Measurements from ENCODE around the gene LSS.

LSS gene

DNA sequence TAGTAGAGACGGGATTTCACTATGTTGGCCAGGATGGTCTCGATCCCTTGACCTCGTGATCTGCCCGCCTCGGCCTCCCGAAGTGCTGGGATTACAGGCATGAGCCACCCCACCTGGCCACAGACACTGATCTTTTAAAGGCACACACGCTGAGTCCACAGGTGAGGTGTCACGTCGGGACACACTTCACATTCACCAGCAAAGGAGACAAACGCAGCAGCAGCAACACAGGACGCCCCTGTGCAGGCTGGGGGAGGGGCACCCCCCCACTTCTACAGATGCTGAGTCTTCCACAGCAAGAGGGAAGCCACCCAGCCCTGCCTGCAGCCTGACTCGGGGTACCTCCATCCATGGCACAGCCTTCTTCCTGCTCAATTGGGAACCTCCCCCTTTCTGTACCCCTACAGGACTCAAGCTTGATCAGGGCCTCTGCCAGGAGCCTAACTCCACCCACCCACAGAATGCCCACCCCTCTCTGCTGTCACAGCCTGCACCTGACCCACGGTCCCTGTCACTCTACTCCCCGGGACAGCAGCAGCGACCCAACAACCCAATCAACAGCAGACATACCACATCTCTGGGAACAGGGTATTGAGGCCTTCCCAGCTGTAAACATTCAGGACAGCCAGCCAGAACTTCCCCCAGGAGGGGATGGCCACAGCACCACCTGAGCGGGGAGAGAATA is 9.5 kb downstream of the LSS start:
- H2BK120ac ChIP-seq (ENCODE audit: low read depth, low read length), result no peak overlapping the region
- H3K18ac ChIP-seq (ENCODE audit: low read depth in 1 of 2, low read length in 2 of 2), result no peak overlapping the region
- H3K4me2 ChIP-seq (ENCODE audit: low read length, poor library complexity, severe bottlenecking), result no peak overlapping the region
- H2BK5ac ChIP-seq (ENCODE audit: low read depth, low read length, poor library complexity, severe bottlenecking), result no peak overlapping the region
- 90% methylated on average over 16 of the region's 16 CpGs for WGBS
- H3K4me1 ChIP-seq (ENCODE audit: control insufficient read depth, insufficient read depth, low read depth, low read length), result peaks cover 4% of the 10 kb centered on the region
- H2AK5ac ChIP-seq (ENCODE audit: low read length, severe bottlenecking), result no peak overlapping the region
- no peak overlapping the region for H2BK15ac ChIP-seq (ENCODE audit: low read depth, poor library complexity, severe bottlenecking)
- peak overlapping the region in 1 of 2 experiments; percentile 9 for H3K23ac ChIP-seq (ENCODE audit: low read length in 2 of 2)
- no peak overlapping the region for H4K8ac ChIP-seq (ENCODE audit: low read length)
- no peak overlapping the region for H4K91ac ChIP-seq (ENCODE audit: low read length)
- no peak overlapping the region for H2BK12ac ChIP-seq (ENCODE audit: low read length in 2 of 2)
- no peak overlapping the region for H3K27ac ChIP-seq (ENCODE audit: low read length, poor library complexity, severe bottlenecking)
- DNase-seq, result no peak
- no peak overlapping the region for H2AFZ ChIP-seq (ENCODE audit: low read depth, low read length)
- no peak overlapping the region for H3K9ac ChIP-seq (ENCODE audit: low read length)
- H3K27me3 ChIP-seq (ENCODE audit: control insufficient read depth in 1 of 2, insufficient read depth in 1 of 2, low read length in 2 of 2), result no peaks in the 10 kb centered on the region
- H3K14ac ChIP-seq (ENCODE audit: low read length in 2 of 2), result no peak overlapping the region
- no peak overlapping the region for H3K4me3 ChIP-seq (ENCODE audit: insufficient read depth in 1 of 2, low read depth in 1 of 2, low read length in 2 of 2)
- H3K9me3 ChIP-seq (ENCODE audit: control insufficient read depth, low read length), result no peaks in the 10 kb centered on the region
- H3K79me1 ChIP-seq (replicated peaks; ENCODE audit: low read length, poor library complexity, severe bottlenecking), result peaks cover 44% of the 10 kb centered on the region
- H3K36me3 ChIP-seq (ENCODE audit: control insufficient read depth in 1 of 2, insufficient read depth in 2 of 2, low read depth in 1 of 2, low read length in 2 of 2), result peaks cover 77 to 80% of the 10 kb centered on the region in 2 experiments
- H3K4ac ChIP-seq (ENCODE audit: low read depth in 1 of 2, low read length in 2 of 2), result no peak overlapping the region

DNA sequence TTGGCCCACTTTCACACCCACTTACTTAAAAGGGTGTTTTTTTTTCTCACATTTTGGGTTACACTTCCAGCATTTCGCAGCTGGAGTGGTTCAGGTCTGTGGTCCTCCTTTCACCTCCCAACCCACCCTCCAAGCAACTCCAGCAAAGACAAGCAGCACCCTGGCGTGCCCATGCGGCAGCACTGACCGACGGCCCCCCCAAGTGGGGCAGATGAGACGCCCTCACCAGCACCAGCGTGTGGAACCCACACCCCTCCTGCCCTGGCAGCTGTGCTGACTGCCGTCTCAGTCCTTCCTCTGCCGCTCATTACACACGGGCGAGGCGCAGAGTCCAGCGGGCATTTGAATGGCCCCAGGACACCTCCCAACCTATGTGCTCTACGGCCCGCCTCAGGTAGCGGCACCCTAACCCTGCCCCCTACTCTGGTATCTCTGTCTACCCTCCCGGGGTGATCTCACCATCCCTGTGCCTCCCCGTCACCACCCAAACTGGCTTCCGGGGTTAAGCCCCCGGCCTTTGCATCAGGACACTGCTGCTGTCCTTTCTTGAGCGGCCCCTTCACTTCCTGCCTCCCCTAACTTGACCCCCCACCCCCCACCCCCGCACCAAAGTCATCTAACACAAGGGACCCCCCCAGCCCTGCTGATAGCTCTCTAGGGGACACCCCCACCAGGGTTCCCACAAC is 10.9 kb downstream of the LSS start:
- peaks cover 86 to 88% of the 10 kb centered on the region in 2 experiments for H3K36me3 ChIP-seq (ENCODE audit: control insufficient read depth in 1 of 2, insufficient read depth in 2 of 2, low read depth in 1 of 2, low read length in 2 of 2)
- H3K27me3 ChIP-seq (ENCODE audit: control insufficient read depth in 1 of 2, insufficient read depth in 1 of 2, low read length in 2 of 2), result no peaks in the 10 kb centered on the region
- H3K18ac ChIP-seq (ENCODE audit: low read depth in 1 of 2, low read length in 2 of 2), result no peak overlapping the region
- no peak overlapping the region for H2AK5ac ChIP-seq (ENCODE audit: low read length, severe bottlenecking)
- H3K4me2 ChIP-seq (ENCODE audit: low read length, poor library complexity, severe bottlenecking), result no peak overlapping the region
- no peak overlapping the region for H3K4me3 ChIP-seq (ENCODE audit: insufficient read depth in 1 of 2, low read depth in 1 of 2, low read length in 2 of 2)
- peaks cover 10% of the 10 kb centered on the region for H3K4me1 ChIP-seq (ENCODE audit: control insufficient read depth, insufficient read depth, low read depth, low read length)
- no peak overlapping the region for H3K14ac ChIP-seq (ENCODE audit: low read length in 2 of 2)
- no peaks in the 10 kb centered on the region for H3K9me3 ChIP-seq (ENCODE audit: control insufficient read depth, low read length)
- H2BK12ac ChIP-seq (ENCODE audit: low read length in 2 of 2), result no peak overlapping the region
- H2BK120ac ChIP-seq (ENCODE audit: low read depth, low read length), result no peak overlapping the region
- no peak overlapping the region for H3K9ac ChIP-seq (ENCODE audit: low read length)
- H3K23ac ChIP-seq (ENCODE audit: low read length in 2 of 2), result no peak overlapping the region
- no peak overlapping the region for H3K4ac ChIP-seq (ENCODE audit: low read depth in 1 of 2, low read length in 2 of 2)
- H3K27ac ChIP-seq (ENCODE audit: low read length, poor library complexity, severe bottlenecking), result no peak overlapping the region
- no peak overlapping the region for H4K91ac ChIP-seq (ENCODE audit: low read length)
- peaks cover 52% of the 10 kb centered on the region for H3K79me1 ChIP-seq (replicated peaks; ENCODE audit: low read length, poor library complexity, severe bottlenecking)
- H2BK15ac ChIP-seq (ENCODE audit: low read depth, poor library complexity, severe bottlenecking), result no peak overlapping the region
- no peak overlapping the region for H2AFZ ChIP-seq (ENCODE audit: low read depth, low read length)
- H2BK5ac ChIP-seq (ENCODE audit: low read depth, low read length, poor library complexity, severe bottlenecking), result no peak overlapping the region
- no peak for DNase-seq
- H4K8ac ChIP-seq (ENCODE audit: low read length), result no peak overlapping the region
- WGBS, result 96% methylated on average over 21 of the region's 22 CpGs

DNA sequence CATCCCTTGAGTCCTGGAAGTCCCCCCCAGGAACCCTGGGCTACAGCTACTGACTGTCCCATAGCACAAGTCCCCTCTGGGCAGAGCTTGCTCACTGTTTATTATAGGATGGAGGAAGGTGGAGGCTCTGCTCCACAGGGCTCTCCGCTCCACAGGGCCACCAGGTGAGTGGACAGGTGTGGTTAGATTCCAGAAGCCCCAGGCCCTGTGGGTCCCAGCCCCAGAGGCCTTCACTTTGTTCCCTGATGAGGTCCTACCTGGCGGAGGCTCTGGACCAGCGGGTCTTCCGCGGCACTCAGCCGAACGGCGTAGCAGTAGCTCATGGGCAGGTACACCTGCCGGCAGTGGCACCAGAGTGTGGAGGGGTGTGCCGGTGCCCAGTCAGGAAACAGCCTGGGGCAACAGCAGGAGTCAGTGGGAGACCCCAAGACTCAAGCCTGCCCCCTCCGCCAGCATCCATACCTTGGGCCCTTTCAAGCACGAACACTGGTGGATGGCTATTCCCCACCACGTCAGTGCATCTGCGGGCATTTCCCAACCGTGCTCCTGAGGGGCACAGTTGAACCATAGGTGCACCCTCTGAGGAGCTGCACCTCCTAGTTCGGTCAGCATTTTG is 12.3 kb downstream of the LSS start:
- Histone ChIP-seq H3K79me1 (replicated peaks; ENCODE audit: low read length, poor library complexity, severe bottlenecking) (peaks cover 58% of the 10 kb centered on the region), H3K9me3 (ENCODE audit: control insufficient read depth, low read length) (no peaks in the 10 kb centered on the region), H4K8ac (ENCODE audit: low read length) (no peak overlapping the region), H3K27me3 (ENCODE audit: control insufficient read depth in 1 of 2, insufficient read depth in 1 of 2, low read length in 2 of 2) (no peaks in the 10 kb centered on the region), H2BK5ac (ENCODE audit: low read depth, low read length, poor library complexity, severe bottlenecking) (no peak overlapping the region), H3K18ac (ENCODE audit: low read depth in 1 of 2, low read length in 2 of 2) (no peak overlapping the region), H3K36me3 (ENCODE audit: control insufficient read depth in 1 of 2, insufficient read depth in 2 of 2, low read depth in 1 of 2, low read length in 2 of 2) (peaks cover 86 to 88% of the 10 kb centered on the region in 2 experiments), H3K4me2 (ENCODE audit: low read length, poor library complexity, severe bottlenecking) (no peak overlapping the region), H2BK15ac (ENCODE audit: low read depth, poor library complexity, severe bottlenecking) (no peak overlapping the region), H3K14ac (ENCODE audit: low read length in 2 of 2) (no peak overlapping the region), H2BK120ac (ENCODE audit: low read depth, low read length) (no peak overlapping the region), H2AFZ (ENCODE audit: low read depth, low read length) (no peak overlapping the region), H2AK5ac (ENCODE audit: low read length, severe bottlenecking) (no peak overlapping the region), H3K9ac (ENCODE audit: low read length) (no peak overlapping the region), H4K91ac (ENCODE audit: low read length) (no peak overlapping the region), H2BK12ac (ENCODE audit: low read length in 2 of 2) (no peak overlapping the region), H3K23ac (ENCODE audit: low read length in 2 of 2) (no peak overlapping the region), H3K4me1 (ENCODE audit: control insufficient read depth, insufficient read depth, low read depth, low read length) (peaks cover 10% of the 10 kb centered on the region), H3K4me3 (ENCODE audit: insufficient read depth in 1 of 2, low read depth in 1 of 2, low read length in 2 of 2) (no peak overlapping the region), H3K27ac (ENCODE audit: low read length, poor library complexity, severe bottlenecking) (no peak overlapping the region), H3K4ac (ENCODE audit: low read depth in 1 of 2, low read length in 2 of 2) (no peak overlapping the region)
- WGBS, result 96% methylated on average over 16 of the region's 16 CpGs
- no peak for DNase-seq

DNA sequence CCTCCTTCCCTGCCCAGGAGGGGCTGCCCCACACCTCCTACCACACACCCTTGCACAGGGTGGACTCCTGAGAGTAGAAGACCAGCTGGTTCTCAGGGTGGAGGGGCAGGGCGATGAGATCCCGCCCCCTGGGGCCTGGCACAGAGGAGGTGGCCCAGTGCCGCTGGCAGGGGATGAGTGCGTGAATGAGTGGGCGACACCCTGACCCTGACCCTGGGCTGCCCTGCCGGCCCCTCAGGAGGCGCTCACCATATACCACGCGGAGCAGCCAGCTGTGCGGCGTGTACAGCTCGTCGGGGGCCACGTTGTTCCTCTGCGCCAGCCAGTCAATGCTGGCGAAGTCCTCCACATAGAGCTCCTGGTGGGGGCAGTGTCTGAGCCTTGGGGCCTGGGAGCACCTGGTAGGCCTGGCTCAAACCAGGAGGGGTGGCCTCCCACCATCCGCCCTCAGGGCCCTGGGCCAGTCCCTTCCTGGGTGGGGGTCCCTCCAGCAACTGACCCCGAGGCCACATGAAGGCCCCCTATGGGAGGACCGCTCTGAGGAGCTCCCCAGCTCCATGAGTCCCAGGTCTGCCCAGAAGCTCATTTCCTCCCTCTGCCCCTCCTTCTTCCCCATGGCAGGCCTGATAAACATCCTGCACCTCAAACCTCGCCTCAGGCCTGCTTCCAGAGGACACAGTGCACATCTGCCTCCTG is 13.0 kb downstream of the LSS start:
- Histone ChIP-seq H4K8ac (ENCODE audit: low read length) (no peak overlapping the region), H3K36me3 (ENCODE audit: control insufficient read depth in 1 of 2, insufficient read depth in 2 of 2, low read depth in 1 of 2, low read length in 2 of 2) (peaks cover 85 to 87% of the 10 kb centered on the region in 2 experiments), H3K4ac (ENCODE audit: low read depth in 1 of 2, low read length in 2 of 2) (no peak overlapping the region), H2BK12ac (ENCODE audit: low read length in 2 of 2) (no peak overlapping the region), H3K4me3 (ENCODE audit: insufficient read depth in 1 of 2, low read depth in 1 of 2, low read length in 2 of 2) (no peak overlapping the region), H3K18ac (ENCODE audit: low read depth in 1 of 2, low read length in 2 of 2) (no peak overlapping the region), H3K14ac (ENCODE audit: low read length in 2 of 2) (no peak overlapping the region), H3K79me1 (replicated peaks; ENCODE audit: low read length, poor library complexity, severe bottlenecking) (peaks cover 59% of the 10 kb centered on the region), H3K9ac (ENCODE audit: low read length) (no peak overlapping the region), H2BK15ac (ENCODE audit: low read depth, poor library complexity, severe bottlenecking) (no peak overlapping the region), H4K91ac (ENCODE audit: low read length) (no peak overlapping the region), H3K23ac (ENCODE audit: low read length in 2 of 2) (no peak overlapping the region), H3K4me1 (ENCODE audit: control insufficient read depth, insufficient read depth, low read depth, low read length) (peaks cover 10% of the 10 kb centered on the region), H2AFZ (ENCODE audit: low read depth, low read length) (no peak overlapping the region), H3K27me3 (ENCODE audit: control insufficient read depth in 1 of 2, insufficient read depth in 1 of 2, low read length in 2 of 2) (no peaks in the 10 kb centered on the region), H3K9me3 (ENCODE audit: control insufficient read depth, low read length) (no peaks in the 10 kb centered on the region), H2BK120ac (ENCODE audit: low read depth, low read length) (no peak overlapping the region), H2AK5ac (ENCODE audit: low read length, severe bottlenecking) (no peak overlapping the region), H3K4me2 (ENCODE audit: low read length, poor library complexity, severe bottlenecking) (no peak overlapping the region), H3K27ac (ENCODE audit: low read length, poor library complexity, severe bottlenecking) (no peak overlapping the region), H2BK5ac (ENCODE audit: low read depth, low read length, poor library complexity, severe bottlenecking) (no peak overlapping the region)
- 90% methylated on average over 20 of the region's 20 CpGs for WGBS
- DNase-seq, result no peak

Data from mesenchymal stem cell (in vitro differentiated cells and primary cell).